Esophagus squamous epithelium (tissue), 5 donors: Measurements from ENCODE around the gene BMPER. TPM values are rescaled to one million over a fixed set of nuclear protein-coding genes. Genes with fewer than 3 reads are reported as not detected.

ENCODE experiments used
- DNase-seq: peaks from one replicate; lab custom pipeline; 2025; lab: John Stamatoyannopoulos, UW
- H3K27ac ChIP-seq, 4 donors: fragments of 200-600 bp; sonication (generic); one replicate each; pipeline ENCODE4 v1.5.1; 2016 to 2019; ENCODE audit warnings: mild to moderate bottlenecking in 1 of 4
- H3K27me3 ChIP-seq, 4 donors: fragments of 200-600 bp; sonication (generic); 1 replicate in 3 of 4; 2 replicates in 1 of 4; pipeline versions ENCODE4 v1.5.1 to v1.6.0; 2017 to 2021; ENCODE audit warnings: antibody characterized with exemption in 1 of 4
- H3K36me3 ChIP-seq, 3 donors: fragments of 200-600 bp; sonication (generic); one replicate each; pipeline ENCODE4 v1.5.1; 2016 to 2019
- H3K4me1 ChIP-seq, 3 donors: fragments of 200-600 bp; sonication (generic); one replicate each; pipeline ENCODE4 v1.5.1; 2017 to 2019
- H3K4me3 ChIP-seq, 4 donors: fragments of 200-600 bp; sonication (generic); 1 replicate in 3 of 4; 2 replicates in 1 of 4; pipeline ENCODE4 v1.5.1; 2016 to 2019; ENCODE audit warnings: mild to moderate bottlenecking in 2 of 4, moderate library complexity in 1 of 4
- H3K9me3 ChIP-seq, 3 donors: fragments of 200-600 bp; sonication (generic); one replicate each; pipeline ENCODE4 v1.5.1; 2016 to 2019
- CTCF ChIP-seq, 6 experiments: fragments of 450-650 bp in 4 of 6; fragments of 200-600 bp in 2 of 6; sonication (generic) in 2 of 6; IDR thresholded peaks; one replicate each; pipeline ENCODE4 v1.5.1; 2016 to 2019; ENCODE audit warnings: antibody characterized with exemption in 6 of 6, mild to moderate bottlenecking in 4 of 6, moderate library complexity in 4 of 6
- POLR2A ChIP-seq, 4 donors: fragments of 450-650 bp; IDR thresholded peaks; one replicate each; pipeline ENCODE4 v1.6.1; 2017; ENCODE audit warnings: antibody characterized with exemption in 4 of 4, mild to moderate bottlenecking in 4 of 4, moderate library complexity in 3 of 4
- WGBS, 2 donors: methylation state at CpG; one replicate each; pipeline ENCODE4 v1.1.5; 2018; 5-methylcytosine and 5-hydroxymethylcytosine counted together
- intact Hi-C: fragments of 100-400 bp; cut with DNase I; formaldehyde crosslinking; loops from one replicate; pipeline ENCODE4 v1.15.0; 2022
- total RNA-seq, 4 donors: library from RNA; depleted of rRNA; stranded (reverse); fragments of >200 nt; gene quantifications; one replicate each; pipeline ENCODE4 v1.1.0, GENCODE V29; 2016
- donor health status: DM: yes; HTN: yes; CAD: no.

Gene BMPER
- total RNA-seq, 4 donors from 2014 or later, result 0.11 to 0.76 (median 0.34) TPM

GRCh38 chr7:34109936-34110780 lies 204.8 kb downstream of the BMPER start:
- no peak overlapping the region for H3K27ac ChIP-seq
- intact Hi-C loops, result no loop called here
- no peak for DNase-seq

GRCh38 chr7:34111031-34111430 lies 205.7 kb downstream of the BMPER start:
- DNase-seq, result no peak
- H3K27me3 ChIP-seq, result no peaks in the 10 kb centered on the region
- no peaks in the 10 kb centered on the region for H3K9me3 ChIP-seq
- H3K27ac ChIP-seq, result no peak overlapping the region
- WGBS, 2 donors, result 77 to 93% methylated on average over 3 of the region's 3 CpGs
- TF ChIP-seq CTCF (IDR thresholded peaks at IDR 0.05), result no peak
- no peak for TF ChIP-seq POLR2A (IDR thresholded peaks at IDR 0.05)
- no peaks in the 10 kb centered on the region for H3K36me3 ChIP-seq
- intact Hi-C loops, result no loop called here
- no peak overlapping the region for H3K4me3 ChIP-seq
- H3K4me1 ChIP-seq, result peaks cover 0 to 5% (median 0%) of the 10 kb centered on the region in 3 donors

More at GRCh38 chr7:34109936-34110780, 204.8 kb downstream of the BMPER start:
- Histone ChIP-seq H3K4me1 (peaks cover 0 to 5% (median 0%) of the 10 kb centered on the region in 3 donors), H3K36me3 (no peaks in the 10 kb centered on the region), H3K4me3 (no peak overlapping the region), H3K27me3 (no peaks in the 10 kb centered on the region), H3K9me3 (no peaks in the 10 kb centered on the region)
- WGBS, 2 donors, result 59 to 71% methylated on average over 8 of the region's 8 CpGs
- TF ChIP-seq POLR2A (IDR thresholded peaks at IDR 0.05) (no peak), CTCF (IDR thresholded peaks at IDR 0.05) (no peak)

GRCh38 chr7:34115503-34115902 lies 210.2 kb downstream of the BMPER start:
- Histone ChIP-seq H3K27ac (no peak overlapping the region), H3K36me3 (no peaks in the 10 kb centered on the region), H3K4me3 (no peak overlapping the region), H3K4me1 (no peaks in the 10 kb centered on the region), H3K27me3 (no peaks in the 10 kb centered on the region), H3K9me3 (no peaks in the 10 kb centered on the region)
- WGBS, 2 donors, result 72 to 81% methylated on average over 1 of the region's 1 CpG
- intact Hi-C loops, result no loop called here
- TF ChIP-seq POLR2A (IDR thresholded peaks at IDR 0.05) (no peak), CTCF (IDR thresholded peaks at IDR 0.05) (no peak)
- no peak for DNase-seq

GRCh38 chr7:34117573-34117972 lies 212.2 kb downstream of the BMPER start:
- Histone ChIP-seq H3K4me3 (no peak overlapping the region), H3K4me1 (no peaks in the 10 kb centered on the region), H3K27ac (no peak overlapping the region), H3K9me3 (no peaks in the 10 kb centered on the region), H3K36me3 (no peaks in the 10 kb centered on the region), H3K27me3 (no peaks in the 10 kb centered on the region)
- intact Hi-C loops, result no loop called here
- DNase-seq, result no peak
- no peak for TF ChIP-seq POLR2A (IDR thresholded peaks at IDR 0.05)
- TF ChIP-seq CTCF (IDR thresholded peaks at IDR 0.05), result no peak
- 79 to 83% methylated on average over 3 of the region's 3 CpGs for WGBS, 2 donors

- WGBS, 2 donors, result 30 to 64% methylated on average over 1 of the region's 1 CpG
- Histone ChIP-seq H3K27me3 (no peaks in the 10 kb centered on the region), H3K4me3 (no peak overlapping the region), H3K9me3 (peaks cover 0 to 15% (median 10%) of the 10 kb centered on the region in 3 donors), H3K36me3 (no peaks in the 10 kb centered on the region), H3K4me1 (no peaks in the 10 kb centered on the region), H3K27ac (no peak overlapping the region)
- intact Hi-C loops, result no loop called here
- TF ChIP-seq CTCF (IDR thresholded peaks at IDR 0.05) (no peak), POLR2A (IDR thresholded peaks at IDR 0.05) (no peak)
- DNase-seq, result no peak
These were observed 216.0 kb downstream of the BMPER start for GRCh38 chr7:34121366-34121765.
